GM19463 (cell line): ENCODE measurements around the gene CYP2C8.
"Not testable (repeated sequence)": the region's sequence is repeated elsewhere in the genome, so short reads cannot be mapped to it uniquely, and the experiment has no call there.

Source experiments
- ATAC-seq: cut with Tn5 transposase; IDR thresholded peaks from one replicate; pipeline ENCODE4 v1.9.1; 2021; ENCODE audit warnings: mild to moderate bottlenecking, moderate library complexity; ENCODE audit not compliant: unreplicated experiment

The CYP2C8 gene

GRCh38 chr10:95069286-95069685 lies at the start of gene CYP2C8:
Gene CYP2C8, minus strand, starts transcription at chr10:95069497. Its CDS starts 95 bp downstream, at chr10:95069402.
- ATAC-seq = no peak

GRCh38 chr10:95116869-95117269 lies 47.6 kb upstream of the CYP2C8 start:
- no peak for ATAC-seq

- not testable (repeated sequence) for ATAC-seq
These were observed 41.5 kb upstream of the CYP2C8 start for GRCh38 chr10:95110823-95111222.

- no peak for ATAC-seq
These were observed 28.5 kb upstream of the CYP2C8 start for GRCh38 chr10:95097805-95098204.

GRCh38 chr10:95096143-95096542 lies 26.8 kb upstream of the CYP2C8 start:
- ATAC-seq = no peak

- ATAC-seq = not testable (repeated sequence)
These were observed 10.3 kb upstream of the CYP2C8 start for GRCh38 chr10:95079626-95080025.

- ATAC-seq = no peak
These were observed 8.3 kb upstream of the CYP2C8 start for GRCh38 chr10:95077556-95077955.

GRCh38 chr10:95071107-95071660 lies 1.9 kb upstream of the CYP2C8 start:
- no peak for ATAC-seq

- not testable (repeated sequence) for ATAC-seq
These were observed 5.2 kb downstream of the CYP2C8 start for GRCh38 chr10:95064125-95064524.

GRCh38 chr10:95056744-95057363 lies 12.4 kb downstream of the CYP2C8 start:
- no peak for ATAC-seq

- no peak for ATAC-seq
These were observed 19.4 kb downstream of the CYP2C8 start for GRCh38 chr10:95049919-95050318.

- no peak for ATAC-seq
These were observed 21.1 kb downstream of the CYP2C8 start for GRCh38 chr10:95048206-95048605.

GRCh38 chr10:95039281-95039680 lies 30.0 kb downstream of the CYP2C8 start:
- ATAC-seq = no peak

- ATAC-seq = no peak
These were observed 33.7 kb downstream of the CYP2C8 start for GRCh38 chr10:95035332-95036295.

- no peak for ATAC-seq
These were observed 34.9 kb downstream of the CYP2C8 start for GRCh38 chr10:95034401-95034800.

- no peak for ATAC-seq
These were observed 37.6 kb downstream of the CYP2C8 start for GRCh38 chr10:95031656-95032055.

- no peak for ATAC-seq
These were observed 42.8 kb downstream of the CYP2C8 start for GRCh38 chr10:95026461-95026860.

GRCh38 chr10:94997741-94998174 lies 71.5 kb downstream of the CYP2C8 start:
- ATAC-seq = no peak

GRCh38 chr10:94992811-94993210 lies 76.5 kb downstream of the CYP2C8 start:
- no peak for ATAC-seq

- no peak for ATAC-seq
These were observed 77.9 kb downstream of the CYP2C8 start for GRCh38 chr10:94991243-94991888.

- ATAC-seq = no peak
These were observed 80.1 kb downstream of the CYP2C8 start for GRCh38 chr10:94989192-94989591.
